Measurements from ENCODE around the gene CCT7.

CCT7 gene

GRCh38 chr2:73291093-73291460 lies 57.0 kb downstream of the CCT7 start (continued):
- TF ChIP-seq ZBTB6 (tag by site-specific recombination; IDR thresholded peaks at IDR 0.05) (no peak), ZNF335 (tag by site-specific recombination; conservative IDR thresholded peaks at IDR 0.05) (no peak), ZFP69B (tag by site-specific recombination; IDR thresholded peaks at IDR 0.05) (no peak), ZNF132 (tag by site-specific recombination; IDR thresholded peaks at IDR 0.05; ENCODE audit: borderline replicate concordance) (no peak), PRDM6 (tag by site-specific recombination; IDR thresholded peaks at IDR 0.05) (no peak), ZNF664 (tag by site-specific recombination; IDR thresholded peaks at IDR 0.05) (no peak), ZNF514 (tag by site-specific recombination; IDR thresholded peaks at IDR 0.05) (no peak), ZNF416 (tag by site-specific recombination; IDR thresholded peaks at IDR 0.05) (no peak), ZNF785 (tag by site-specific recombination; IDR thresholded peaks at IDR 0.05) (no peak), ZNF211 (tag by site-specific recombination; IDR thresholded peaks at IDR 0.05; ENCODE audit: low read depth) (no peak), ZBTB8A (tag by site-specific recombination; IDR thresholded peaks at IDR 0.05) (peak; percentile 47), PATZ1 (tag by site-specific recombination; IDR thresholded peaks at IDR 0.05) (0 out of 2 replicates have a peak, but pooled peaks have one; percentile 25), ZNF701 (tag by site-specific recombination; IDR thresholded peaks at IDR 0.05) (no peak), ZNF629 (tag by site-specific recombination; IDR thresholded peaks at IDR 0.05) (0 out of 2 replicates have a peak, but pooled peaks have one; percentile 10), ZNF529 (tag by site-specific recombination; IDR thresholded peaks at IDR 0.05; ENCODE audit: insufficient replicate concordance) (no peak), PRDM2 (tag by site-specific recombination; IDR thresholded peaks at IDR 0.05; ENCODE audit: borderline replicate concordance) (no peak), MYNN (tag by site-specific recombination; IDR thresholded peaks at IDR 0.05; ENCODE audit: borderline replicate concordance) (no peak), KLF7 (tag by site-specific recombination; IDR thresholded peaks at IDR 0.05; ENCODE audit: borderline replicate concordance) (no peak), ZNF830 (tag by site-specific recombination; IDR thresholded peaks at IDR 0.05; ENCODE audit: low read depth) (no peak), GLIS2 (tag by site-specific recombination; IDR thresholded peaks at IDR 0.05) (no peak), ZNF473 (tag by site-specific recombination; IDR thresholded peaks at IDR 0.05) (no peak), ZNF530 (tag by site-specific recombination; IDR thresholded peaks at IDR 0.05; ENCODE audit: low read depth) (no peak), ZBTB17 (tag by site-specific recombination; IDR thresholded peaks at IDR 0.05) (peak; percentile 52; the same call in 1 of the 2 replicates), ZNF311 (tag by site-specific recombination; IDR thresholded peaks at IDR 0.05; ENCODE audit: borderline replicate concordance) (no peak), KLF16 (tag by site-specific recombination; IDR thresholded peaks at IDR 0.05) (peak; percentile 48; the same call in 1 of the 2 replicates), ZNF280D (tag by site-specific recombination; IDR thresholded peaks at IDR 0.05) (no peak), YY1 (tag by site-specific recombination; IDR thresholded peaks at IDR 0.05) (no peak), ZNF555 (tag by site-specific recombination; conservative IDR thresholded peaks at IDR 0.05) (no peak)

Data from HEK293 (cell line).